Mesodermal cell (in vitro differentiated cells): ENCODE measurements around the gene CRIP2.

ENCODE experiments used
- H3K27ac ChIP-seq: 2 replicates; pipeline ENCODE4 v1.7.0; 2013; ENCODE audit warnings: mild to moderate bottlenecking, low read depth, low read length, moderate library complexity; ENCODE audit not compliant: severe bottlenecking
- H3K36me3 ChIP-seq: 2 replicates; pipeline ENCODE4 v1.7.1; 2013; ENCODE audit warnings: mild to moderate bottlenecking, low read length, moderate library complexity; ENCODE audit not compliant: control insufficient read depth, insufficient read depth
- H3K4me1 ChIP-seq: one replicate; pipeline ENCODE4 v1.7.1; 2013; ENCODE audit warnings: mild to moderate bottlenecking, low read length; ENCODE audit not compliant: insufficient read depth, control insufficient read depth, poor library complexity, severe bottlenecking
- H3K4me3 ChIP-seq: 2 replicates; pipeline ENCODE4 v1.7.0; 2013; ENCODE audit warnings: low read length, control low read depth, mild to moderate bottlenecking; ENCODE audit not compliant: insufficient read depth, poor library complexity, severe bottlenecking; ENCODE audit errors: extremely low read depth
- H3K9me3 ChIP-seq: 2 replicates; pipeline ENCODE4 v1.7.1; 2013; ENCODE audit warnings: mild to moderate bottlenecking, low read length, moderate library complexity; ENCODE audit not compliant: control insufficient read depth
- WGBS, 2 experiments: methylation state at CpG; one replicate each; pipeline ENCODE4 v1.1.5; 2013; ENCODE audit warnings: missing lambda C conversion rate in 2 of 2; ENCODE audit not compliant: insufficient coverage in 2 of 2; 5-methylcytosine and 5-hydroxymethylcytosine counted together

CRIP2 gene

GRCh38 chr14:105527381-105527825 lies 52.8 kb downstream of the CRIP2 start:
- no peaks in the 10 kb centered on the region for H3K9me3 ChIP-seq
- WGBS, 2 experiments = 76 to 78% methylated on average over 12 to 13 of the region's 23 CpGs

GRCh38 chr14:105527826-105528585 lies 53.4 kb downstream of the CRIP2 start:
- H3K9me3 ChIP-seq = no peaks in the 10 kb centered on the region
- whole genome bisulfite sequencing, 2 experiments = 30 to 31% methylated on average over 50 to 55 of the region's 67 CpGs
- H3K27ac ChIP-seq = no peak overlapping the region
- H3K4me1 ChIP-seq = peaks cover 5% of the 10 kb centered on the region
- H3K4me3 ChIP-seq = peak overlapping the region; percentile 50
- H3K36me3 ChIP-seq = no peaks in the 10 kb centered on the region

More at GRCh38 chr14:105527381-105527825, 52.8 kb downstream of the CRIP2 start:
- Histone ChIP-seq H3K4me3 (peak overlapping the region; percentile 50), H3K36me3 (no peaks in the 10 kb centered on the region), H3K27ac (no peak overlapping the region), H3K4me1 (peaks cover 5% of the 10 kb centered on the region)

GRCh38 chr14:105528586-105529318 lies 54.1 kb downstream of the CRIP2 start:
- H3K36me3 ChIP-seq = no peaks in the 10 kb centered on the region
- 71 to 73% methylated on average over 73 to 74 of the region's 89 CpGs for WGBS, 2 experiments
- H3K9me3 ChIP-seq = no peaks in the 10 kb centered on the region
- peak overlapping the region; percentile 50 for H3K4me3 ChIP-seq
- H3K27ac ChIP-seq = no peak overlapping the region
- H3K4me1 ChIP-seq = peaks cover 5% of the 10 kb centered on the region

- no peak overlapping the region for H3K4me3 ChIP-seq
Observed at GRCh38 chr14:105529319-105529568, 54.6 kb downstream of the CRIP2 start.

More at GRCh38 chr14:105529319-105529568, 54.6 kb downstream of the CRIP2 start:
- WGBS, 2 experiments = 96 to 97% methylated on average over 24 of the region's 24 CpGs
- Histone ChIP-seq H3K4me1 (peaks cover 5% of the 10 kb centered on the region), H3K27ac (no peak overlapping the region), H3K36me3 (no peaks in the 10 kb centered on the region), H3K9me3 (no peaks in the 10 kb centered on the region)
